Mesenteric fat pad (tissue), 1 donor: ENCODE data around the gene HLA-DMA. TPM values are rescaled to one million over a fixed set of nuclear protein-coding genes. Genes with fewer than 3 reads are reported as not detected.
A peak's percentile ranks its signal among the peaks of the same experiment; 100 is the strongest.

ENCODE experiments used
- DNase-seq: peaks from one replicate; pipeline ENCODE4 v3.0.0-alpha.2; 2020; ENCODE audit warnings: low spot score
- total RNA-seq: library from RNA; stranded (reverse); fragmentation: NEBNext Ultra II Directional; extraction: Animal tissue kit (Norgen Biotek cat#: 25700); gene quantifications from one replicate; pipeline ENCODE4 v1.2.1, GENCODE V29; 2021
- donor health status: DM: yes; HTN: yes; CAD: no.

The HLA-DMA gene
- total RNA-seq, 1 donor from 2014 or later = 42.9 TPM

DNA sequence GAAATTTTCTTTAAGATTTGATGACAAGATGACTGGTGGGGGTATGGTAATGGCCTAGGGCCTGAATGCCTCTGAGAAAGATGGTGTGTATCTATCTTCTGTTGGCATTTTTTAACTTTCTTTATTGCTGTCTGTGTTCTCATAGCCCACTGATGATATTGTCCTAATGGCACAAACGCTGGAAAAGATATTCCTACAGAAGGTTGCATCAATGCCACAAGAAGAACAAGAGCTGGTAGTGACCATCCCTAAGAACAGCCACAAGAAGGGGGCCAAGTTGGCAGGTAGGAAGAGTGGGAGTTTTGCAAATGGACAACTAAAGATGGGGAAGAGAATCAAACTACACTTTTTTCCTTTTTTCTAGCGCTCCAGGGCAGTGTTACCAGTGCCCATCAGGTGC lies 23.0 kb upstream of the HLA-DMA start:
- no peak for DNase-seq

GRCh38 chr6:32974541-32975308 lies 21.8 kb upstream of the HLA-DMA start:
- DNase-seq = no peak

DNA sequence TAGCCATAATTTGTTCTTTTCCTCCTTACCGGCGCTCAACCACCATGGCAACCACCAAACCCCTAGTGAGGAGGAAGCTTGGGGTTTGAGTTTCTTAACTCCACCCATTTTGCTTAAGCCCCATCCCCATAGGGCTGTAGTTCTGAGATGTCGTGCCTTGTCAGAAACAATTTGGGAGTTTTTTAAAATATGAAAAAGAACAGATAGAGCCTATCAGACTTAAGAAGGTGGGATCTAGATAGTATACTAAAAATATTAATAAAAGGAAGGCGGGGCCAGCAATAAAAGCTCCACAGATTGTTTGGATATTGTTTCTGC lies 21.1 kb upstream of the HLA-DMA start:
- no peak for DNase-seq

- no peak for DNase-seq
Observed at GRCh38 chr6:32973144-32974015, 20.5 kb upstream of the HLA-DMA start.

GRCh38 chr6:32972353-32973143 lies 19.7 kb upstream of the HLA-DMA start:
- no peak for DNase-seq

GRCh38 chr6:32971581-32972352 lies 18.9 kb upstream of the HLA-DMA start:
- peak; percentile 100 for DNase-seq

DNA sequence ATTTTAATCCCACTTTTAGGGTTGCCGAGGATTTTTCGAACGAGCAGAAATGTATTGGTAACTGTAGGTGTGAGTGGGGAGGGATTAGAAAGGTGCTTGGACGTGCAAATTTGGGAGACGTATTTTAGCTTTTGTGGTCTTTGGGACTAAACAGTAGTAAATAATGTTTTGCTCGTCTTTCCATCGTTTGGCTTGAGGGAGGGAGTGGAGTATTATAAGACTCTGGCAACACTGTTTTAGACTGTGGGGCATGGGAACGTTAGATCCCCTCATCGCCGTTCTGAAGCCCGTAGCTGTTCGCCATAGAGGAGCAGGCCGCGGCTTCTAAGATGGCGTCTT lies 18.3 kb upstream of the HLA-DMA start:
- no peak for DNase-seq

- peak; percentile 94 for DNase-seq
Observed at GRCh38 chr6:32970413-32971241, 17.7 kb upstream of the HLA-DMA start.

GRCh38 chr6:32969685-32970412 lies 17.0 kb upstream of the HLA-DMA start:
- DNase-seq = no peak

- DNase-seq = peak; percentile 93
Observed at GRCh38 chr6:32968867-32969684, 16.2 kb upstream of the HLA-DMA start.

- DNase-seq = peak; percentile 99
Observed at GRCh38 chr6:32968093-32968866, 15.4 kb upstream of the HLA-DMA start, which contains the start of gene BRD2. Gene BRD2, plus strand, starts transcription at chr6:32968594. Its CDS starts 4,305 bp downstream, at chr6:32972899.

DNA sequence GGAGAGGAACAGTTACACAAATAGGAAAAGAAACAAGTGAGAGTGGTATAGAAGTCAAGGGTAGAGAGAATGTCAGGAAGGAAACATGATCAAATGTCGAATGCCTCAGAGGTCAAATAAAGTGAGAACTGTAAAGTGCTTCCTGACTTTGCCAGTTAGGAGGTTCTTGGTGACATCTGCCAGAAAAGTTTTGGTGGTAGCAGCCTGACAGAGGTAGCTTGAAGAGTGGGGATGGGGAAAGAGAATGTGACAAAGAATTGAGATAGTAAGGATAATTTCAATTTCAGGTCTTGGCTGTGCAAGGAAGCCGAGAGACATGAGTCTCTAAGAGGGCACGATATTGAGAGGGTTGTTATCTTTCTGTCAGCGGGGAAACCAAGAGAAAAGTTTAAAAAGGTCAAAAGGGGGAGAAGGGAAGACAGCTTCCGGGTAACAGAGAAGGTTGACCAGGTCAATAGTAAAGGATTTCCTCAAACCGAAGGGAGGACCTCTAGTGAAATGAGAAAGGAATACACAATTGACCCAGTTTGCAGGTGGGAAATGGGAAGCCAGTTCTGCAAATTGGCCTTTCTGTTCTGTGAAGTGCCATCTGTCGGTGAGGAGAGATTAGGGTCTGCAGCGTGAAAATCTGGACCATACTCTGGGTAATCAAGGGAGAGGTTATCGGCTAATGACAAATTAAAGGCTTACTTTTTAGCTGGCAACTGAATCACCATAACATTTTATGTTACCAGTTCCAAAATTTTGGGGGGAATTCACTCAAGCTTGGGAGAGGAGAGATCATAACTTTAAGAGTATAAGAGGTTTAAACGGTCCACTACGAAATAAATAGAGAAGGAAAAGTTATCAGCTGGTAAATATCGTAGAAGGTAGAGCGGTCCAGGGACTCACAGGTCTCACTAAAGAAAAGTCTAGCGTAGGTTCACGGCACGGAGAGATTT lies 14.5 kb upstream of the HLA-DMA start:
- no peak for DNase-seq

- DNase-seq = no peak
Observed at GRCh38 chr6:32964776-32965175, 11.9 kb upstream of the HLA-DMA start.

GRCh38 chr6:32963866-32964265 lies 11.0 kb upstream of the HLA-DMA start:
- no peak for DNase-seq

- no peak for DNase-seq
Observed at GRCh38 chr6:32962213-32962826, 9.4 kb upstream of the HLA-DMA start.

GRCh38 chr6:32960563-32960962 lies 7.7 kb upstream of the HLA-DMA start:
- no peak for DNase-seq
